ENCODE measurements around the gene SLC28A1.

The SLC28A1 gene

GRCh38 chr15:84886211-84886983 lies 1.9 kb downstream of the SLC28A1 start:
- no peak for DNase-seq

- no peak for DNase-seq
These were observed 2.5 kb downstream of the SLC28A1 start for GRCh38 chr15:84886984-84887299.

DNA sequence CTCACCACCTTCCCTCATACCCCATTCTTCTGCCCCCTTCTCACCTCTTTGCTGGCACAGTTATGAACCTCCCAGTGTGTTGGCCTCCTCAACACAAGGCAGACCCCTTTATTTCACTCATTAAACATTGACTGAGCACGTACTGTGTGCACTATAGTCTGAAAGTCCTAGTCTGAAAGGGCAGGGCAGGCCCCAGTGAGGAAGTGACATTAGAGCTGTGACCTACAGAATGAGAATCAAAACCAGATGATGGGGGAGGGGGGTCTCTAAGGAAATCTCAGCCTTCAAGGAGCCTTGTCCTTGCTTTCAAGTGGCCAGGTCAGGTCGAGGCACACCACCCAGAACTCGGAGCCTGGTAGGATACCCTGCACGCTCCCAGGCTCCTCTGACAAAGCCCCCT lies 3.5 kb downstream of the SLC28A1 start:
- DNase-seq, result no peak

DNA sequence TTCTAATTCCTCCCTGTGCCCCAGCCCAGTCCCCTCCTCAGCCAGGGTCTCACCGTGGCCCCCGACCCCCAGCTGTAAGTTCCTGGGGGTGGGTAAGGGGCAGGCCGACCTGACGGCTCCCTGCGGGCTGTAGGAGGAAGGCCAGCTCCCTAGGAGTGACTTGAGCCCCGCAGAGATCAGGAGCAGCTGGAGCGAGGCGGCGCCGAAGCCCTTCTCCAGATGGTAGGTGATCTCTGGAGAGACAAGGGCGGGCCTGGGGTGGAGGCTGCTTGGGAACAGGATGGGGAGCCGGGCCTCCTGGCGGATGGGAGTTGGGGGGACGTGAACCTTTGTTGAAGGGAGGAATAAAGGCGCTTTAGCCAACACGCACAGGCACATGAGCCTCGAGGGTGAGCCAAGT lies 4.2 kb downstream of the SLC28A1 start:
- no peak for DNase-seq

- no peak for DNase-seq
These were observed 5.0 kb downstream of the SLC28A1 start for GRCh38 chr15:84889313-84889990.

DNA sequence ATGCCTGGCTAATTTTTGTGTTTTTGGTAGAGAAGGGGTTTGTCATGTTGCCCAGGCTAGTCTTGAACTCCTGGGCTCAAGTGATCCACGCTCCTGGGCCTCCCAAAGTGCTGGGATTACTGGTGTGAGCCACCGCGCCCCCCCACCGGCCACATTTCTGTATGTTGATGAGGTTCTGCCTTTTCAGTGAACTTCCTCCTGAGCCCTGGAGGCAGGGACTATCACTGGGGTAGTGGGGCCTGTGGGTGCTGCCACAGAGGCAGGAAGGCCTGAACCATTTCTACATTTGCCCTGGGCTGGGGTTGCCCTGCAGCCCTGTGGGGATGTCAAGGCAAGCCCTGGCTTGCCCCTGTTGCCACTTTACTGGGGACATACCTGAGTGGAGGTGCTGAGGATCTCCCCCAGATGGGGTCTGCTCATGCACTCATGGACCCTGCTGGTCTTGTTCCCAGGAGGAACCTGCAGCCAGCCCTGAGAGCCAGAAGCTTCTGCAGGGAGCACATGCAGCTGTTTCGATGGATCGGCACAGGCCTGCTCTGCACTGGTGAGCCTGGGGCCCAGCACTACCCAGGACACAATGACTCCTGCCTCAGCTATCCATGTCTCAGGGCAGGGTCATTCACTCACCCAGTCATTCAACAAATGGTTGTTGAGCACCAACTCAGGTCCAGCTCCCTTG lies 5.7 kb downstream of the SLC28A1 start:
- DNase-seq, result no peak

GRCh38 chr15:84890670-84891162 lies 6.3 kb downstream of the SLC28A1 start:
- DNase-seq, result no peak

DNA sequence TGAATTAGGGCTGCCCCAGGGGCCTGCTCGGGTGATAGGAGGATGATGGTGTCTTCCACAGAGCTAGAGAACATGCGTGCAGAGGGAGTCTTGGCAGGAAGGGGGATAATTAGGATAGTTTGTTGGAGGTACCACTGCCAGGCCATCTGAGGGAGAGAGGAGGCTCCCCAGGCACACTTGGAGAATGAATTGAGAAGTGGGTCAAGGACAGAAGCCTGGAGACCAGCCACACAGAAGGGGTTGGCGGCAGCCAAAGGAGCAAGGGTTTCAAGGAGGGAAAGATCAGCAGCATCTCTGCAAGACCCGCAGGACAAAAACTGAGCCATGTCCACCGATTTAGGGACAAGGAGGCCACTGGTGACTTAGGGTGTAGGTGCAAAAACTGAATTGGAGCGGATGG lies 6.9 kb downstream of the SLC28A1 start:
- DNase-seq, result no peak

DNA sequence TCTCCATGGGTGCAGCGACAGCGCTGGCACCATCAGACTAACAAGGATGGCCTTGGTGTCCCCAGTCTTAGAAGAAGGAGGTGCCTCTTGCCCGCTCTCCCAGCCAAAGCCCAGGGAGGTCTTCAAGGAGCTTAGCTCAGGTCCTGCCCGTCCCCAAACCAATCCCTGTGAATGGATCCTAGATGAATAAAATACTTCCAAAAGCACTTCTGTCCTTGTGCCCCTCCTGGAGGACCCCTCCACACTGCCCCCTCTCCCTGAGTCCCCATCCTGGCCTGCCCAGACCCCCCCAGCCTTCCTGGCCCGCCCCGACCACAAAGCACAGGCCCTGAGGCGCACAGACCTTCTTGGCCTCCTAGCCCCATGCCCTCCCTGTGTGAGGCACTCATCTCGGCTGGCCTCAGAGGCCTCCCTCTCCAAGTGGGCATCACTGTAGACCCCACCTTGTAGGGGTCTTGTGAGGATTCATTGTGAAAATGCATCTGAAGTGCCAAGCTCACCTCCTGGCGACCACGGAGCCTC lies 8.4 kb downstream of the SLC28A1 start:
- no peak for DNase-seq

DNA sequence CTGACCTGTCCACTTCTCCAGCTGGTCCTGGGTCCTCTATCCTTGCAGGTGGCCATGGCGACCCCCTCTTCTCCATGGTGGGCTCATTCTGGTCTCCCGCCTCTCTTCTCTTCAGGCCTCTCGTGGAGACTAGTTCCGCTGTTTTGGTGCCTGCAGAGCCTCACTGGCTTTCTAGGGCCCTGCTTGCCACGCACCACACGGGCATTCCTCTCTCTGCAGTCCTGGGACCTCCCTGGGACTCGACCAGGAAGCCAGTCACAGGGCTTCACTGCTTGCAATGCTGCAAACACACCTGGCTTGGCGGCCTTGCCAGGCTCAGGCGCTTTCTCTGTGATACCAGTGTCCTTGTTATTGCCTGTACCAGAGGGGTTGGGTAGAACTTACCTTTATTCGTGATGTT lies 9.1 kb downstream of the SLC28A1 start:
- DNase-seq, result no peak

DNA sequence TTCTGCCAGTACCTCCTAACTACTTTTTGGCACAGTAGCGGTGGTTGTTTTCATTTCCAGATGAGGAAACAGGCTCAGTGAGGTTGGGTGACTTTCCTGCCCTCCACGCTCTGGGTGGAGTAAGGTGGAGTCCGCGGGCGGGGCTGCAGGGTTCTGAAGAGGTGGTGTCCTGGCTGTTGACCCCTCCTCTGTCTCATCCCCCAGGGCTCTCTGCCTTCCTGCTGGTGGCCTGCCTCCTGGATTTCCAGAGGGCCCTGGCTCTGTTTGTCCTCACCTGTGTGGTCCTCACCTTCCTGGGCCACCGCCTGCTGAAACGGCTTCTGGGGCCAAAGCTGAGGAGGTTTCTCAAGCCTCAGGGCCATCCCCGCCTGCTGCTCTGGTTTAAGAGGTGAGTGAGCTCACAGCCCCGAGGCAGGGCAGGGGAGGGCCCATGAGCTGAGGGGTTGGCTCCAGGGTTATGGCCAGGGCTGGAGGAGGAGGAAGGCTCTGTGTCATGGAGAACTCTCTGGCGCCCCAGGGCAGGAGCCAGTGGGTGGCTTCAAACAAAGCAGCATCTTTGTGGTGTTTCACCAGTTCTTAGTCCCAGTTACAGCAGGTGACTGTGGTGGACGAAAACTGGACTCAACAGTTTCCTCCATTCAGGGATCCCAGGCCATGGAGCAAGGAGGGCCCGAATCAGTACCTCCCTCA lies 10.4 kb downstream of the SLC28A1 start:
- DNase-seq, result no peak

DNA sequence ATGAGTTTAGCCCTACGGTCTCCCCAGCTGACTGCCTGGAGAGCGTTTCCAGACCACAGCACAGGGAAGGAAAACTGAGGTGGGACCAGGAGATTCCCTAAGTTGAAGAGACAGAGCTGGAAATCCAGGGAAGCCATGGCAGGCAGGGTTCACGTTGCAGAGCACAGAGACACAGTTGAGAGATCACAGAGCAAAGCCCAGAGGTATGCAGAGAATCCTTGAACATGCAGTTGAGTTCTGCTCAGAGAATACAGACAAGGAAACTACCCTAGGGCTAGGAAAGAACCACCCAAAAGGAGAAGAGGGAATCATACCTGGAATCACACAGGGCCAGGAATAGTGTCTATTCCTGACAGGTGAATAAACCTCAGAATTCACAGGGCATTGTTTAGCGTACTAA lies 14.3 kb downstream of the SLC28A1 start:
- no peak for DNase-seq

GRCh38 chr15:84899750-84900149 lies 15.3 kb downstream of the SLC28A1 start:
- DNase-seq, result no peak

- DNase-seq, result no peak
These were observed 17.1 kb downstream of the SLC28A1 start for GRCh38 chr15:84901540-84901939.

GRCh38 chr15:84903751-84904150 lies 19.3 kb downstream of the SLC28A1 start:
- DNase-seq, result no peak

DNA sequence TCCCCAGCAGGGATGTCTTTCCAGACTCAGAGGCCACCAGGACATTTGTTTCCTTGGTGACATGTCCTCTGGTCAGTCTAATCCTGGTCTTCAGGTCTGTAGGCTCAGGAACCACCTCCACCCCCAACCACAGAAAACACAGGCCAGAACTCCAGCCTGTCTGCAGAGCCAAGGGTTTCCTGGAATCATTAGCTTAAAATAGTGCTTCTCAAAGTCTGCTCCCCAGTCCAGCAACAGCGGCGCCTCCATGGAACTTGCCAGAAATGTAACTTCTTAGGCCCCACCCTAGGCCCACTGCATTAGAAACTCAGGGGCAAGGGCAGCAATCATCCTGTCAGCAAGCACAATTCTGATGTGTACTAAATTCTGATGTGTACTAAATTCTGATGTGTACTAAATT lies 20.0 kb downstream of the SLC28A1 start:
- DNase-seq, result no peak

DNA sequence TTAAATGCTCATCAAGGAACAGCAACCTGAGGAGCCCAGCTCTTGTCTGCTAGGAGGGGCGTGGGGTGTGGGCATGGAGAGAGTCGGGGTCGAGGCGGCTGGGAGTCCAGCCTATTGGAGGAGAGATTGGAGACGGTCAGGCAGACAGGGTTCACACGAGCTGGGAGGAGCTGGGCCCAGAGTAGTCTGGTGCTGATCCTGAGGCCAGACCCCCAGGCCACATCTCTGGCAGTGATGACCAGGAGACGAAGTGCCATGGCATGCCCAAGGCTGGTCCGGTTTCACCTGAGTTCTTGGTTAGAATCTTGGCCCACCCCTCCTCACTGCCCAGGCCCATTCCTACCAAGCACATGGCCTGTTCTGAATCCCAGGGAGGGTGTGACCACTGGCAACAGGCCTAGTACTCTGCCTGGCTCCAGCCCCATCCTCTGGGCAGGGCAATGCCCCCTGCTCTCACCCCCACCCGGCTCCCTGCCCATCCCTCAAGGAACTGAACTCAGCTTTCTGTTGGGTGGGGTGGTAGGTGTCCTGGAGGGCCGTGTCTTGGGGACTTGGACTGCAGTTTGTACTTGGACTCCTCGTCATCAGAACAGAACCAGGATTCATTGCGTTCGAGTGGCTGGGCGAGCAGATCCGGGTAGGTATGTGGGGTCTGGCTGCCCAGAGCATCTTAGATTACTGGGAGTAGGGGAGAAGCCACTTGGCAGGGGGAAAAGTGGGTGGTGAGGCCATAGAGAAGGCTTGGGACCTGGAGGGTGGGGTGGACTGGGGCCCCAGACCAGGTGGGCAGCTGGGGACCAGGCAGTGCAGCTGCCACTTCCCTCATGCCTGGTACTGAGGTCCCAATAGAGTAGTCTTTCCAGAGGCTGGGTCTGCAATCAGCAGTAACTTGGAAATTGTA lies 20.8 kb downstream of the SLC28A1 start:
- DNase-seq, result no peak

GRCh38 chr15:84907731-84908130 lies 23.3 kb downstream of the SLC28A1 start:
- DNase-seq, result no peak

GRCh38 chr15:84908564-84908963 lies 24.1 kb downstream of the SLC28A1 start:
- DNase-seq, result no peak

GRCh38 chr15:84909029-84909428 lies 24.6 kb downstream of the SLC28A1 start:
- no peak for DNase-seq

DNA sequence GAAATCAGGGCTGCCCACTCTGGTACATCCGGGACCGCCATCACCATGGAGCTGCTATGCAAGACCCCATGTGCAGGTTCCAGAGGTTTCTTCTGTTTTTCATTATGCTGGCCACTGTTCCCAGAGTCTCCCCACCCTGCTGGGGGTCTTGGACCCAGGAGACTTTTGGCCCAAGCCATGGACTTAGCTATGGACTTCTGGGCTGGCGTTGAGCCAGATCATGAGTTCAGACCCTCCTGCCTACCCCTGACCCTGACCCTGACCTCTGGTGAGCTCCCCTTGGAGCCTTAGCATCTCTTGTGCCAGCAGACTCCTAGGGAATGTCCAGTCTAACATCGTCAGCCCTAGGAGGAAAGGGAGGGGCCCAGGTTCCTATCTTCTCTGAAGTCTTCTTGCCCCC lies 25.3 kb downstream of the SLC28A1 start:
- no peak for DNase-seq
